Brain microvascular endothelial cell (primary cell): ENCODE data around the gene CMKLR1.

ENCODE experiments used
- DNase-seq: peaks from one replicate; pipeline ENCODE4 v3.0.0-alpha.2; 2020
- H3K27ac ChIP-seq: fragments of 250-450 bp; sonication (Bioruptor Pico); 2 replicates; pipeline ENCODE4 v1.5.1; 2020; ENCODE audit warnings: mild to moderate bottlenecking, moderate library complexity
- H3K27me3 ChIP-seq: fragments of 250-450 bp; sonication (Bioruptor Pico); replicated peaks from 2 replicates; pipeline ENCODE4 v1.5.1; 2020; ENCODE audit warnings: mild to moderate bottlenecking
- H3K36me3 ChIP-seq: fragments of 250-450 bp; sonication (Bioruptor Pico); replicated peaks from 2 replicates; pipeline ENCODE4 v1.5.1; 2020; ENCODE audit warnings: mild to moderate bottlenecking
- H3K4me3 ChIP-seq: 2 replicates; pipeline ENCODE4 v1.5.1; 2011; ENCODE audit warnings: low read depth, mild to moderate bottlenecking, control low read depth, low read length, moderate library complexity
- in situ Hi-C: cut with HindIII; loops from 2 replicates; pipeline ENCODE4 v1.10.0; 2017; ENCODE audit warnings: low sequenced_read_pairs, low pct_ligation_motif_present
- TF ChIP-seq, protein P1 (sequence below): IDR thresholded peaks from 2 replicates; pipeline ENCODE4 v1.5.1; 2011; ENCODE audit warnings: low read depth, mild to moderate bottlenecking, moderate library complexity, low read length, control low read depth, inconsistent platforms; ENCODE audit errors: missing control alignments

CMKLR1 gene

DNA sequence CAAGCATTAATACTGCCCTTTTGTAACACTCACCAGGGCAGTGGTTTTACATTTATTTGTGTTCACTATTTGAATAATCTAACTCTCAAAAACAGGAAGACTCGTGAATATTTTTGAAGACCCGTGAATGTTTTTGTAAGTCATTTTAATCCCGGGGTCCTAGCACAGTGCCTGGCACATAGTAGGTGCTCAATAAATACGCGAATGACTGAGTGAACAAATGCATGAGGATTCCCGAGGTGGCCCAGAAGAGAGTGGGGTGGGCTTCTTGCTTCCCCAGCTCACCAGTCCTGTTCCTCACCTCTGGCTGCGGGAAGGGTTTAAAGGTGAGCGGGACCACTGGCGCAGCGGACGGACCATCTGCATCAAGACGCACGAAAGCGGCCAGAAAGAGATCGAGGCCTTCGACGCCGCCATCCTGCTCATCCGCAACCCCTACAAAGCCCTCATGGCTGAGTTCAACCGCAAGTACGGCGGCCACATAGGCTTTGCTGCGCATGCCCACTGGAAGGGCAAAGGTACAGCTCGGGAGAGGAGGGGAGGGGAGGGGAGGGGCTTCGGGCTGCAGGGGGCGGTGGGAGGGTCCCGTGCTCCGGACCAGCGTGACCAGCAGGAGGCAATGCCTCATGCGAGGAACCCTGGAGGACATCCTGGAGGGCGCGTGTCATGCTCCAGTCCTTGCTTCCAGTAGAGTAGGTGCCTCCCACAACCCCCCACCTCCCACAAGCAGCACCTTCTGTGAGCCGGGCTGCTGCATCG, 98.9 kb downstream of the CMKLR1 start:
- no peaks in the 10 kb centered on the region for H3K36me3 ChIP-seq
- no peaks in the 10 kb centered on the region for H3K27me3 ChIP-seq
- in situ Hi-C loops = no loop called here
- H3K4me3 ChIP-seq = no peak overlapping the region
- TF ChIP-seq, protein P1, sequence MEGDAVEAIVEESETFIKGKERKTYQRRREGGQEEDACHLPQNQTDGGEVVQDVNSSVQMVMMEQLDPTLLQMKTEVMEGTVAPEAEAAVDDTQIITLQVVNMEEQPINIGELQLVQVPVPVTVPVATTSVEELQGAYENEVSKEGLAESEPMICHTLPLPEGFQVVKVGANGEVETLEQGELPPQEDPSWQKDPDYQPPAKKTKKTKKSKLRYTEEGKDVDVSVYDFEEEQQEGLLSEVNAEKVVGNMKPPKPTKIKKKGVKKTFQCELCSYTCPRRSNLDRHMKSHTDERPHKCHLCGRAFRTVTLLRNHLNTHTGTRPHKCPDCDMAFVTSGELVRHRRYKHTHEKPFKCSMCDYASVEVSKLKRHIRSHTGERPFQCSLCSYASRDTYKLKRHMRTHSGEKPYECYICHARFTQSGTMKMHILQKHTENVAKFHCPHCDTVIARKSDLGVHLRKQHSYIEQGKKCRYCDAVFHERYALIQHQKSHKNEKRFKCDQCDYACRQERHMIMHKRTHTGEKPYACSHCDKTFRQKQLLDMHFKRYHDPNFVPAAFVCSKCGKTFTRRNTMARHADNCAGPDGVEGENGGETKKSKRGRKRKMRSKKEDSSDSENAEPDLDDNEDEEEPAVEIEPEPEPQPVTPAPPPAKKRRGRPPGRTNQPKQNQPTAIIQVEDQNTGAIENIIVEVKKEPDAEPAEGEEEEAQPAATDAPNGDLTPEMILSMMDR = no peak
- H3K27ac ChIP-seq = no peak overlapping the region
- no peak for DNase-seq

DNA sequence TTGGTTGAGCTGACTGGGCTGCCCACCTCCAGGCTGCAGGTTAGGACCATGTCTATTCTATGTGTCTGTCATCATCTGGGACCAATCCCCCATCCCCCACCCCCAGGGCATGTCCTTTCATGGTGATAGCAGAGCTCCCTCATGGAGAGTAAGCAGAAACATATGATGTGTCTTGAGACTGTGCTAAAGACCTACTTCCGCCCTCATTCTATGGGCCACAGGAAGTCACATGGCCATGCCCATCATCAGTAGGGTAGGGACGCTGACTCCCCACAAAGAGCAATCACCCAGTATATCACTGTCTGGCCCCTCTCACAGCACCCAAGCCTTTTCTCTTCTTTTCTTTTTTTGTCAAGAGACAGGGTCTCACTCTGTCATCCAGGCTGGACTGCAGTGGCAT, 99.7 kb downstream of the CMKLR1 start:
- no peaks in the 10 kb centered on the region for H3K36me3 ChIP-seq
- H3K4me3 ChIP-seq = no peak overlapping the region
- TF ChIP-seq, protein P1 = no peak
- H3K27me3 ChIP-seq = no peaks in the 10 kb centered on the region
- no peak overlapping the region for H3K27ac ChIP-seq
- in situ Hi-C loops = no loop called here
- no peak for DNase-seq

DNA sequence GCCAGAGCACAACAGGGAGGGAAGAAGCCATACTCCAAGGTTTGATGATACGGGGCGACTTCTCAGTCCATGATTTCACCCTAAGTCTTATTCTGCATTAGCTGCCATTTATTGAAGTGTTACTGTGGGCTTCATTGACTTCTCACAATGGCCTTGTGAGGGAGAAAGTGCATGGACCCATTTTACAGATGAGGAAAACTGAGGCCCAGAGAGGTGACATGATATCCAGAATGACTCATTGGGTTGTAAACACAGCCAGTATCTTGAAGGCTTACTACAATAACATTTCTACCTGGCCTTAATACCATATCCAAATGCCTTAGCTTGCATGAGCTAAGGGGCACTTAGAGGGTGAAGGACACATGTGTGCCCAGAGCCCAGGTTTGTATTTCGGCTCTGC, 100.6 kb downstream of the CMKLR1 start:
- DNase-seq = no peak
- TF ChIP-seq, protein P1 = no peak
- in situ Hi-C loops = no loop called here
- H3K27me3 ChIP-seq = no peaks in the 10 kb centered on the region
- H3K4me3 ChIP-seq = no peak overlapping the region
- H3K36me3 ChIP-seq = no peaks in the 10 kb centered on the region
- no peak overlapping the region for H3K27ac ChIP-seq
